Body of pancreas (tissue), 4 donors: ENCODE measurements around the gene PKN1. TPM values are rescaled to one million over a fixed set of nuclear protein-coding genes. Genes with fewer than 3 reads are reported as not detected.

Experiments
- ATAC-seq: fragments of 150-250 bp; one replicate; pipeline ENCODE4 v1.9.1; 2016
- DNase-seq, 4 donors: peaks; one replicate each; pipeline ENCODE4 v3.0.0-alpha.2; 2019
- H3K27ac ChIP-seq, 4 donors: fragments of 200-600 bp; sonication (generic); 1 replicate in 3 of 4; 2 replicates in 1 of 4; pipeline versions ENCODE4 v1.5.1 to v1.6.1; 2016 to 2019; ENCODE audit warnings: mild to moderate bottlenecking in 1 of 4, mixed read lengths in 1 of 4, moderate library complexity in 1 of 4
- H3K27me3 ChIP-seq, 2 donors: fragments of 200-600 bp; sonication (generic); one replicate each; pipeline ENCODE4 v1.6.0; 2016; ENCODE audit warnings: mild to moderate bottlenecking in 1 of 2
- H3K36me3 ChIP-seq, 2 donors: fragments of 200-600 bp; sonication (generic); replicated peaks in 1 of 2; 2 replicates each; pipeline ENCODE4 v1.5.1; 2016; ENCODE audit warnings: low read depth in 2 of 2; ENCODE audit not compliant: insufficient read depth in 1 of 2
- H3K4me1 ChIP-seq: fragments of 200-600 bp; sonication (generic); one replicate; pipeline ENCODE4 v1.6.0; 2016
- H3K4me3 ChIP-seq, 2 donors: fragments of 200-600 bp; sonication (generic); 1 replicate in 1 of 2; 2 replicates in 1 of 2; pipeline ENCODE4 v1.5.1; 2016 to 2019
- H3K9me3 ChIP-seq, 3 donors: fragments of 200-600 bp; sonication (generic); 1 replicate in 2 of 3; 2 replicates in 1 of 3; pipeline ENCODE4 v1.5.1; 2016
- CTCF ChIP-seq, 7 experiments: fragments of 450-650 bp in 4 of 7; fragments of 200-600 bp in 3 of 7; sonication (generic) in 3 of 7; IDR thresholded peaks; one replicate each; pipeline ENCODE4 v1.5.1; 2016 to 2019; ENCODE audit warnings: antibody characterized with exemption in 7 of 7
- POLR2A ChIP-seq, 3 donors: fragments of 450-650 bp; IDR thresholded peaks; one replicate each; pipeline ENCODE4 v1.6.1; 2016; ENCODE audit warnings: antibody characterized with exemption in 3 of 3, mild to moderate bottlenecking in 2 of 3
- WGBS, 2 donors: methylation state at CpG; one replicate each; pipeline ENCODE4 v1.1.5; 2017; 5-methylcytosine and 5-hydroxymethylcytosine counted together
- intact Hi-C: fragments of 100-400 bp; cut with DNase I; formaldehyde crosslinking; loops from one replicate; pipeline ENCODE4 v1.15.1; 2023
- total RNA-seq, 2 donors: library from RNA; depleted of rRNA; stranded (reverse); fragments of >200 nt; gene quantifications; one replicate each; pipeline ENCODE4 v1.1.0, GENCODE V29; 2016

The PKN1 gene
- total RNA-seq, 2 donors from 2014 or later = 82.5 to 83.4 TPM

- TF ChIP-seq POLR2A (IDR thresholded peaks at IDR 0.05) (no peak), CTCF (IDR thresholded peaks at IDR 0.05) (no peak)
- intact Hi-C loops = no loop called here
- no peak overlapping the region for H3K27ac ChIP-seq
Measured at GRCh38 chr19:14409146-14410023, 23.7 kb upstream of the PKN1 start.

GRCh38 chr19:14410091-14411051 is 22.7 kb upstream of the PKN1 start:
- no peak for ATAC-seq
- H3K36me3 ChIP-seq = peaks cover 30 to 43% of the 10 kb centered on the region in 2 donors
- peaks cover 11% of the 10 kb centered on the region for H3K4me1 ChIP-seq
- TF ChIP-seq CTCF (IDR thresholded peaks at IDR 0.05) (no peak), POLR2A (IDR thresholded peaks at IDR 0.05) (no peak)
- 85 to 89% methylated on average over 20 to 37 of the region's 44 CpGs for WGBS, 2 donors
- intact Hi-C loops = no loop called here
- H3K4me3 ChIP-seq = no peak overlapping the region
- no peak overlapping the region for H3K27ac ChIP-seq
- no peak for DNase-seq
- H3K9me3 ChIP-seq = no peaks in the 10 kb centered on the region
- no peaks in the 10 kb centered on the region for H3K27me3 ChIP-seq

More at GRCh38 chr19:14409146-14410023, 23.7 kb upstream of the PKN1 start:
- Histone ChIP-seq H3K36me3 (peaks cover 30 to 43% of the 10 kb centered on the region in 2 donors), H3K9me3 (no peaks in the 10 kb centered on the region), H3K4me3 (no peak overlapping the region), H3K27me3 (no peaks in the 10 kb centered on the region), H3K4me1 (peaks cover 11% of the 10 kb centered on the region)
- 82 to 88% methylated on average over 26 to 34 of the region's 38 CpGs for WGBS, 2 donors
- no peak for ATAC-seq
- no peak for DNase-seq

GRCh38 chr19:14411161-14411937 is 21.8 kb upstream of the PKN1 start:
- Histone ChIP-seq H3K9me3 (no peaks in the 10 kb centered on the region), H3K27me3 (no peaks in the 10 kb centered on the region), H3K36me3 (peaks cover 30 to 43% of the 10 kb centered on the region in 2 donors), H3K4me1 (peaks cover 7% of the 10 kb centered on the region), H3K4me3 (no peak overlapping the region), H3K27ac (no peak overlapping the region)
- no peak for ATAC-seq
- TF ChIP-seq CTCF (IDR thresholded peaks at IDR 0.05) = no peak
- TF ChIP-seq POLR2A (IDR thresholded peaks at IDR 0.05) = no peak
- DNase-seq = no peak
- intact Hi-C loops = no loop called here
- 91 to 94% methylated on average over 14 to 17 of the region's 19 CpGs for WGBS, 2 donors

GRCh38 chr19:14411938-14412245 is 21.2 kb upstream of the PKN1 start:
- TF ChIP-seq CTCF (IDR thresholded peaks at IDR 0.05) (no peak), POLR2A (IDR thresholded peaks at IDR 0.05) (no peak)
- intact Hi-C loops = no loop called here
- Histone ChIP-seq H3K27ac (no peak overlapping the region), H3K27me3 (no peaks in the 10 kb centered on the region), H3K4me3 (no peak overlapping the region), H3K9me3 (no peaks in the 10 kb centered on the region), H3K4me1 (peaks cover 8% of the 10 kb centered on the region), H3K36me3 (peaks cover 30 to 43% of the 10 kb centered on the region in 2 donors)
- no peak for ATAC-seq
- 87 to 92% methylated on average over 8 of the region's 8 CpGs for WGBS, 2 donors
- no peak for DNase-seq
